NCI-H2196 treated with DMSO at 0.1 percent for 48 hours (cell line): Measurements from ENCODE around the gene CPSF7.

Experiments
- DNase-seq: peaks from one replicate; lab custom pipeline; 2025; ENCODE audit not compliant: unreplicated experiment; lab: John Stamatoyannopoulos, UW

CPSF7 gene

GRCh38 chr11:61357894-61358239 is 71.9 kb downstream of the CPSF7 start:
- DNase-seq: no peak

DNA sequence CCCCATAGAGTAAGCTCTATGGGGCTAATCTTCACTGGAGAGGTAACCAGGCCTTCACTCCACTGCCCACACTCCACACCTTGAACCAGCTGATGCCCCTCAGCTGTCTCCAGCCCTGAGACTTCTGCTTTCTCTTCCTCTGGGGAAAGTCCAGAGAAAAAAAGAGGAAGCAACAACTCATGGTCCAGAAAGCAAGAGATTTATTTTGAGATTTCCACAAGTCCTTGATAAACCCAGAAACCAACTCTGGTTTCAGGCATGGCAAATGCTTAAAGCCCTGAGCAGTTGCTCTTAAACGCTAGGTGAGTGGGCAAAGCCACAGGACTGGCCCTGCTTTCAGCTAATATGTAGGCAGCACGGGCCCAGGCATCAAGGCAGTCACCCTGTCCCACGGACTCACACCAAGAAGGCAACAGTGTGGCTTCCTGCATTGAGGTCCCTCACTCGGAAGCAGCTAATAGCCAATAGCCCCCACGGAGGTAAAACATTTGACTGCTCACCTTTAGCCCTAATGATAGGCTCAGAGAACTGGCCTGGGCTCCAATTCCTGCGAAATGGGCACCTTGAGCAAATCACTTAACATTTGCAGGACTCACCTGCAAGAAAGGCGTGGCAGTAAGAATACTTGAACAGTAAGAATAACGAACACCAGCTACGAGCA is 72.4 kb downstream of the CPSF7 start:
- DNase-seq: no peak

DNA sequence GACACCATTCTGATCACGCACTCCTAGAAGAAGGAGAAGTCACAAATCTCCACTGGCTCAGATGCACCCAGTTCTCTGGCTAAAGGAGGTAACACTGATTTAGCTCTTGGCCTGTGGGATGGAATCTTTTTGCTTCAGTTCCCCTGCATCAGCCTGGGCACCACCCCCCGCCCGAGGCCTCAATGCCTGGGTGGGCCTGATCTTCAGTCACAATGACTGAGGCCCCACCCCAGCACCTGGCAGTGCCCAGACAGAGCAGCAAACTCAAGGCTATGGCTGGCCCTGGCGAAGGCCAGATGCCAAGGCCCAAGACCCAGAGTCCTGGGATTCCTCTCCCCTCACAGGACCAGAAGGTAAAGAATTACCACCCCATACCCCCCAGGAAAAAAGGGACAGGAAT is 73.1 kb downstream of the CPSF7 start:
- DNase-seq: no peak

GRCh38 chr11:61354208-61354607 is 75.6 kb downstream of the CPSF7 start:
- DNase-seq: no peak

GRCh38 chr11:61353131-61354067 is 76.4 kb downstream of the CPSF7 start:
- DNase-seq: no peak
